ENCODE results near the gene KCNQ5. TPM values are rescaled to one million over a fixed set of nuclear protein-coding genes. Genes with fewer than 3 reads are reported as not detected.

KCNQ5 gene
- total RNA-seq, 1 donor from 2014 or later, result 2.1 TPM

- H3K36me3 ChIP-seq (ENCODE audit: control insufficient read depth, insufficient read depth, low read length), result no peaks in the 10 kb centered on the region
- no peak overlapping the region for H3K4me3 ChIP-seq (ENCODE audit: low read depth, low read length)
- DNase-seq (ENCODE audit: low read depth), result no peak
- no peak for FAIRE-seq
- no peak for TF ChIP-seq CTCF (IDR thresholded peaks at IDR 0.05; ENCODE audit: insufficient read depth, low read length, severe bottlenecking)
- no peaks in the 10 kb centered on the region for H3K27me3 ChIP-seq (ENCODE audit: control insufficient read depth, insufficient read depth, low read length)
Measured at GRCh38 chr6:72657407-72658197, 35.7 kb downstream of the KCNQ5 start.

DNA sequence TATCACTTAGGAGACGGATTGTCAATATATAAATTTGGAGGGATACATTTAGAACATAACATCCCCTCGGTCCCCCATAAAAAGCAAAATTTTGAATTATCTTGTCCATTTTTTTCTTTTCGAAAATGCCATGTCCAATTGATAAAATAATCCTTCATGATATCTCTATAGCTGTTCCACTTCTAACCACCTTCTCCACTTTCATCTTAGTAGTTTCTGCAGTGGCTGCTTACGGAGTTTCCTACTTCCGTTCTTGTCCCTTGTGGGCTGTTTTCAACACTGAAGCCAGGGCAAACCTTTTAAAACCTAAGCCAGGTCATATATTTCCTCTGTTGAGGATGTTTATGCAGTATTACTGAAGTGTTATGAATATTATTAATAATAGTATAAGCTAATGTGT, 37.9 kb downstream of the KCNQ5 start:
- Histone ChIP-seq H3K27me3 (ENCODE audit: control insufficient read depth, insufficient read depth, low read length) (no peaks in the 10 kb centered on the region), H3K4me3 (ENCODE audit: low read depth, low read length) (no peak overlapping the region), H3K36me3 (ENCODE audit: control insufficient read depth, insufficient read depth, low read length) (no peaks in the 10 kb centered on the region)
- no peak for TF ChIP-seq CTCF (IDR thresholded peaks at IDR 0.05; ENCODE audit: insufficient read depth, low read length, severe bottlenecking)
- no peak for DNase-seq (ENCODE audit: low read depth)
- FAIRE-seq, result no peak

DNA sequence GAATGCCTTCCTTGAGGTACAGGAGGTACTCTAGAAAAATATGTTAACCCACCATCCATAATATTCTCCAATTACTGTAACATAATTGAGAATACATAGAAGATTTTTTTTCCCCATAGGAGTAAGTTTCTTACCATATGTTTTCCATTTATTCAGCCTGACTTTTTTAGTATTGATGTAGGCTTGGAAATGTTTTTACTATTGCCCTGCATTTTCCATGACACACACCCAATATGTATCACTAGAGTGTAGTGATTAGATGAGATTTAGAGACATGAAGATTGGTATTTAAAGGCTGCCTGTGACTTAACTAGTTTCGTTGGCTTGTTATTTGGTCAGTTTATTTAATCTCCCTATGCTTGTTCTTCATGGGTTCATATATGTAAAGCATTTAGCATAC, 39.5 kb downstream of the KCNQ5 start:
- H3K27me3 ChIP-seq (ENCODE audit: control insufficient read depth, insufficient read depth, low read length), result no peaks in the 10 kb centered on the region
- DNase-seq (ENCODE audit: low read depth), result no peak
- TF ChIP-seq CTCF (IDR thresholded peaks at IDR 0.05; ENCODE audit: insufficient read depth, low read length, severe bottlenecking), result no peak
- no peak for FAIRE-seq
- no peaks in the 10 kb centered on the region for H3K36me3 ChIP-seq (ENCODE audit: control insufficient read depth, insufficient read depth, low read length)
- no peak overlapping the region for H3K4me3 ChIP-seq (ENCODE audit: low read depth, low read length)

GRCh38 chr6:72665599-72665998, 43.7 kb downstream of the KCNQ5 start:
- no peak for TF ChIP-seq CTCF (IDR thresholded peaks at IDR 0.05; ENCODE audit: insufficient read depth, low read length, severe bottlenecking)
- no peak for FAIRE-seq
- peak; percentile 12 for DNase-seq (ENCODE audit: low read depth)

GRCh38 chr6:72669324-72669723, 47.5 kb downstream of the KCNQ5 start:
- no peaks in the 10 kb centered on the region for H3K36me3 ChIP-seq (ENCODE audit: control insufficient read depth, insufficient read depth, low read length)
- DNase-seq (ENCODE audit: low read depth), result no peak
- no peak overlapping the region for H3K4me3 ChIP-seq (ENCODE audit: low read depth, low read length)
- no peak for FAIRE-seq
- no peak for TF ChIP-seq CTCF (IDR thresholded peaks at IDR 0.05; ENCODE audit: insufficient read depth, low read length, severe bottlenecking)
- H3K27me3 ChIP-seq (ENCODE audit: control insufficient read depth, insufficient read depth, low read length), result no peaks in the 10 kb centered on the region

More at GRCh38 chr6:72665599-72665998, 43.7 kb downstream of the KCNQ5 start:
- Histone ChIP-seq H3K36me3 (ENCODE audit: control insufficient read depth, insufficient read depth, low read length) (no peaks in the 10 kb centered on the region), H3K27me3 (ENCODE audit: control insufficient read depth, insufficient read depth, low read length) (no peaks in the 10 kb centered on the region), H3K4me3 (ENCODE audit: low read depth, low read length) (no peak overlapping the region)

- DNase-seq (ENCODE audit: low read depth) (no peak), FAIRE-seq (no peak)
- no peaks in the 10 kb centered on the region for H3K27me3 ChIP-seq (ENCODE audit: control insufficient read depth, insufficient read depth, low read length)
- TF ChIP-seq CTCF (IDR thresholded peaks at IDR 0.05; ENCODE audit: insufficient read depth, low read length, severe bottlenecking), result no peak
- H3K36me3 ChIP-seq (ENCODE audit: control insufficient read depth, insufficient read depth, low read length), result no peaks in the 10 kb centered on the region
- no peak overlapping the region for H3K4me3 ChIP-seq (ENCODE audit: low read depth, low read length)
Measured at GRCh38 chr6:72672906-72673305, 51.0 kb downstream of the KCNQ5 start.

Data from bronchial epithelial cell (primary cell).